Activated CD8-positive, alpha-beta memory T cell treated with anti-CD3 and anti-CD28 coated beads for 36 hours (primary cell): ENCODE results near the gene CCDC70. TPM values are rescaled to one million over a fixed set of nuclear protein-coding genes. Genes with fewer than 3 reads are reported as not detected.
"Not testable (repeated sequence)": the region's sequence is repeated elsewhere in the genome, so short reads cannot be mapped to it uniquely, and the experiment has no call there.

ENCODE experiments used
- CTCF ChIA-PET: fragments of 350-600 bp; sonication (Branson Sonifier 250); formaldehyde crosslinking; loops from one replicate; lab custom pipeline; 2021; ENCODE audit warnings: antibody characterized with exemption; lab: Charles Lee
- POLR2A ChIA-PET: fragments of 350-600 bp; sonication (Branson Sonifier 250); formaldehyde crosslinking; loops from one replicate; lab custom pipeline; 2021; ENCODE audit warnings: antibody characterized with exemption; lab: Charles Lee
- total RNA-seq, 2 experiments: library from RNA; stranded (reverse); gene quantifications; one replicate each; pipeline ENCODE4 v1.2.3, GENCODE V29; 2021

CCDC70 gene
- total RNA-seq, 2 experiments from 2014 or later, result 0.42 TPM; not detected in 1

GRCh38 chr13:51882570-51883225 lies 20.9 kb downstream of the CCDC70 start:
- CTCF ChIA-PET, result no interaction called here
- POLR2A ChIA-PET, result no interaction called here

GRCh38 chr13:51883226-51883600 lies 21.4 kb downstream of the CCDC70 start:
- POLR2A ChIA-PET, result no interaction called here
- CTCF ChIA-PET, result no interaction called here

GRCh38 chr13:51885651-51886050 lies 23.9 kb downstream of the CCDC70 start:
- POLR2A ChIA-PET, result no interaction called here
- CTCF ChIA-PET, result no interaction called here

GRCh38 chr13:51887468-51887867 lies 25.7 kb downstream of the CCDC70 start:
- ChIA-PET CTCF (no interaction called here), POLR2A (no interaction called here)

- CTCF ChIA-PET, result interaction anchor here (0.6 to 1.5 kb wide), 2 partner anchors 8 to 238 kb away, joined by 3 read pairs; no protein-coding TSS in a partner anchor
- POLR2A ChIA-PET, result no interaction called here
These were observed 30.9 kb downstream of the CCDC70 start for GRCh38 chr13:51892657-51893056.

GRCh38 chr13:51894239-51894638 lies 32.5 kb downstream of the CCDC70 start:
- ChIA-PET POLR2A (no interaction called here), CTCF (interaction anchor here (1.1 kb wide), 1 partner anchor 67 kb away, joined by 3 read pairs; no protein-coding TSS in a partner anchor)

- POLR2A ChIA-PET, result interaction anchor here (0.6 kb wide), 1 partner anchor 444 kb away, joined by 3 read pairs; no protein-coding TSS in a partner anchor
- CTCF ChIA-PET, result interaction anchor here (0.6 to 2.5 kb wide), 5 partner anchors 18 to 253 kb away, joined by 3 to 9 read pairs (median 3); no protein-coding TSS in a partner anchor
These were observed 34.4 kb downstream of the CCDC70 start for GRCh38 chr13:51895906-51896888.

- ChIA-PET POLR2A (no interaction called here), CTCF (no interaction called here)
These were observed 38.7 kb downstream of the CCDC70 start for GRCh38 chr13:51900471-51900870.

- CTCF ChIA-PET, result no interaction called here
- POLR2A ChIA-PET, result no interaction called here
These were observed 41.0 kb downstream of the CCDC70 start for GRCh38 chr13:51902776-51903175.

GRCh38 chr13:51905787-51906186 lies 44.0 kb downstream of the CCDC70 start:
- CTCF ChIA-PET, result no interaction called here

GRCh38 chr13:51906581-51906980 lies 44.8 kb downstream of the CCDC70 start:
- ChIA-PET POLR2A (no interaction called here), CTCF (no interaction called here)

More at GRCh38 chr13:51905787-51906186, 44.0 kb downstream of the CCDC70 start:
- POLR2A ChIA-PET, result no interaction called here

- POLR2A ChIA-PET, result no interaction called here
- CTCF ChIA-PET, result no interaction called here
These were observed 45.4 kb downstream of the CCDC70 start for GRCh38 chr13:51907040-51907732.

- CTCF ChIA-PET, result interaction anchor here (0.8 to 1.1 kb wide), 2 partner anchors 63 to 94 kb away, joined by 3 to 4 read pairs; no protein-coding TSS in a partner anchor
- POLR2A ChIA-PET, result not testable (repeated sequence)
These were observed 47.5 kb downstream of the CCDC70 start for GRCh38 chr13:51909265-51909664.

GRCh38 chr13:51910508-51910907 lies 48.7 kb downstream of the CCDC70 start:
- ChIA-PET CTCF (interaction anchor here (0.6 kb wide), 1 partner anchor 685 kb away, joined by 5 read pairs; no protein-coding TSS in a partner anchor), POLR2A (no interaction called here)

GRCh38 chr13:51912091-51912490 lies 50.3 kb downstream of the CCDC70 start:
- ChIA-PET POLR2A (no interaction called here), CTCF (no interaction called here)

- CTCF ChIA-PET, result interaction anchor here (0.9 kb wide), 1 partner anchor 97 kb away, joined by 3 read pairs; no protein-coding TSS in a partner anchor
These were observed 50.9 kb downstream of the CCDC70 start for GRCh38 chr13:51912511-51913225.

GRCh38 chr13:51913421-51914136 lies 51.8 kb downstream of the CCDC70 start:
- ChIA-PET POLR2A (no interaction called here), CTCF (interaction anchor here (0.9 to 1.5 kb wide), 3 partner anchors 17 to 214 kb away, joined by 3 read pairs; no protein-coding TSS in a partner anchor)

More at GRCh38 chr13:51912511-51913225, 50.9 kb downstream of the CCDC70 start:
- POLR2A ChIA-PET, result no interaction called here

GRCh38 chr13:51914137-51914493 lies 52.3 kb downstream of the CCDC70 start:
- POLR2A ChIA-PET, result no interaction called here
- CTCF ChIA-PET, result interaction anchor here (0.9 to 1.5 kb wide), 2 partner anchors 18 to 213 kb away, joined by 3 read pairs; no protein-coding TSS in a partner anchor
